CD14-positive monocyte (primary cell): ENCODE measurements around the gene MYL6B. TPM values are rescaled to one million over a fixed set of nuclear protein-coding genes. Genes with fewer than 3 reads are reported as not detected.

ENCODE experiments used
- DNase-seq, 3 donors: peaks; one replicate each; pipeline ENCODE4 v3.0.0-alpha.2; 2011 to 2022
- H2AFZ ChIP-seq: 2 replicates; pipeline ENCODE4 v1.6.0; 2012; ENCODE audit warnings: mild to moderate bottlenecking, low read depth, low read length, inconsistent platforms; ENCODE audit not compliant: insufficient read depth, poor library complexity, severe bottlenecking
- H3K27ac ChIP-seq, 2 donors: 1 replicate in 1 of 2; 2 replicates in 1 of 2; pipeline ENCODE4 v1.5.1; 2012 to 2013; ENCODE audit warnings: low read length in 2 of 2, control low read depth in 1 of 2, inconsistent platforms in 1 of 2, low read depth in 1 of 2, mild to moderate bottlenecking in 1 of 2
- H3K27me3 ChIP-seq, 2 donors: one replicate each; pipeline versions ENCODE4 v1.6.0 to v1.6.1; 2011 to 2013; ENCODE audit warnings: low read length in 2 of 2; ENCODE audit not compliant: control insufficient read depth in 2 of 2, insufficient read depth in 2 of 2
- H3K36me3 ChIP-seq, 2 donors: replicated peaks in 1 of 2; 1 replicate in 1 of 2; 2 replicates in 1 of 2; pipeline versions ENCODE4 v1.5.1 to v1.6.1; 2012 to 2013; ENCODE audit warnings: low read length in 2 of 2, control low read depth in 1 of 2, inconsistent platforms in 1 of 2, mild to moderate bottlenecking in 1 of 2; ENCODE audit not compliant: insufficient read depth in 2 of 2, control insufficient read depth in 1 of 2
- H3K4me1 ChIP-seq, 2 donors: 1 replicate in 1 of 2; 2 replicates in 1 of 2; pipeline versions ENCODE4 v1.5.1 to v1.6.1; 2012 to 2013; ENCODE audit warnings: low read length in 2 of 2, control low read depth in 1 of 2, inconsistent platforms in 1 of 2, mild to moderate bottlenecking in 1 of 2, moderate library complexity in 1 of 2; ENCODE audit not compliant: insufficient read depth in 2 of 2, control insufficient read depth in 1 of 2
- H3K4me2 ChIP-seq: replicated peaks from 2 replicates; pipeline ENCODE3; 2012; ENCODE audit warnings: low read length, moderate library complexity, mild to moderate bottlenecking; ENCODE audit not compliant: poor library complexity, severe bottlenecking; ENCODE audit errors: extremely low read depth
- H3K4me3 ChIP-seq, 3 experiments: fragments of 200-600 bp in 1 of 3; sonication (generic) in 1 of 3; replicated peaks in 1 of 3; 1 replicate in 2 of 3; 2 replicates in 1 of 3; pipeline ENCODE4 v1.5.1; 2011 to 2013; ENCODE audit warnings: low read length in 3 of 3, mild to moderate bottlenecking in 3 of 3, control low read depth in 2 of 3, low read depth in 2 of 3, inconsistent platforms in 1 of 3, moderate library complexity in 1 of 3
- H3K79me2 ChIP-seq: 2 replicates; pipeline ENCODE4 v1.6.0; 2012; ENCODE audit warnings: mild to moderate bottlenecking, control low read depth, inconsistent platforms, low read length, moderate library complexity; ENCODE audit not compliant: insufficient read depth
- H3K9ac ChIP-seq: 2 replicates; pipeline ENCODE4 v1.6.0; 2017; ENCODE audit warnings: low read length, mild to moderate bottlenecking; ENCODE audit not compliant: insufficient read depth, poor library complexity, severe bottlenecking
- H3K9me3 ChIP-seq, 2 donors: replicated peaks in 1 of 2; 1 replicate in 1 of 2; 2 replicates in 1 of 2; pipeline versions ENCODE4 v1.5.1 to v1.6.1; 2012 to 2013; ENCODE audit warnings: low read length in 2 of 2, control low read depth in 1 of 2; ENCODE audit not compliant: control insufficient read depth in 1 of 2, insufficient read depth in 1 of 2
- H4K20me1 ChIP-seq: 2 replicates; pipeline ENCODE4 v1.6.0; 2012; ENCODE audit warnings: mild to moderate bottlenecking, low read length, control low read depth, moderate library complexity; ENCODE audit not compliant: insufficient read depth
- H3K27ac Mint-ChIP-seq, 7 donors: one replicate each; pipeline ENCODE4 v1.8.0; 2020; ENCODE audit warnings: mild to moderate bottlenecking in 7 of 7, mixed read lengths in 7 of 7, moderate library complexity in 6 of 7, inconsistent platforms in 2 of 7
- H3K27me3 Mint-ChIP-seq, 3 donors: one replicate each; pipeline ENCODE4 v1.8.0; 2021 to 2022; ENCODE audit warnings: low read depth in 3 of 3, mild to moderate bottlenecking in 3 of 3, mixed read lengths in 3 of 3, moderate library complexity in 3 of 3, inconsistent platforms in 1 of 3
- H3K36me3 Mint-ChIP-seq, 2 donors: one replicate each; pipeline ENCODE4 v1.8.0; 2020; ENCODE audit warnings: mixed read lengths in 2 of 2, inconsistent platforms in 1 of 2, mild to moderate bottlenecking in 1 of 2
- H3K4me1 Mint-ChIP-seq: one replicate; pipeline ENCODE4 v1.8.0; 2020; ENCODE audit warnings: mild to moderate bottlenecking, mixed read lengths
- H3K4me3 Mint-ChIP-seq, 2 donors: one replicate each; pipeline ENCODE4 v1.8.0; 2020; ENCODE audit warnings: mild to moderate bottlenecking in 2 of 2, mixed read lengths in 2 of 2, moderate library complexity in 1 of 2
- H3K9me3 Mint-ChIP-seq, 7 donors: one replicate each; pipeline ENCODE4 v1.8.0; 2020 to 2022; ENCODE audit warnings: mixed read lengths in 7 of 7, mild to moderate bottlenecking in 6 of 7, moderate library complexity in 6 of 7, inconsistent platforms in 2 of 7
- WGBS: methylation state at CpG from one replicate; pipeline ENCODE4 v1.1.5; 2013; ENCODE audit warnings: missing lambda C conversion rate; ENCODE audit not compliant: insufficient coverage; 5-methylcytosine and 5-hydroxymethylcytosine counted together
- intact Hi-C, 2 donors: fragments of 100-400 bp; cut with micrococcal nuclease; formaldehyde crosslinking; loops; one replicate each; pipeline versions ENCODE4 v1.15.0 to v1.15.1; 2023
- polyA plus RNA-seq, 3 donors: library from polyadenylated mRNA; depleted of rRNA in 1 of 3; unstranded in 2 of 3; stranded (reverse) in 1 of 3; fragments of 300-500 nt in 2 of 3; fragments of >200 nt in 1 of 3; fragmentation: Illumina TruSeq in 2 of 3; gene quantifications; 1 replicate in 2 of 3; 2 replicates in 1 of 3; pipeline ENCODE4 v1.2.3, GENCODE V29; 2012 to 2021
- TF ChIP-seq, protein P1 (sequence below): fragments of 200-600 bp; IDR thresholded peaks from one replicate; pipeline ENCODE4 v1.8.0; 2022; ENCODE audit warnings: antibody characterized with exemption, mild to moderate bottlenecking

The MYL6B gene
- polyA plus RNA-seq, 3 donors: 2.7 to 4.3 (median 4.1) TPM

DNA sequence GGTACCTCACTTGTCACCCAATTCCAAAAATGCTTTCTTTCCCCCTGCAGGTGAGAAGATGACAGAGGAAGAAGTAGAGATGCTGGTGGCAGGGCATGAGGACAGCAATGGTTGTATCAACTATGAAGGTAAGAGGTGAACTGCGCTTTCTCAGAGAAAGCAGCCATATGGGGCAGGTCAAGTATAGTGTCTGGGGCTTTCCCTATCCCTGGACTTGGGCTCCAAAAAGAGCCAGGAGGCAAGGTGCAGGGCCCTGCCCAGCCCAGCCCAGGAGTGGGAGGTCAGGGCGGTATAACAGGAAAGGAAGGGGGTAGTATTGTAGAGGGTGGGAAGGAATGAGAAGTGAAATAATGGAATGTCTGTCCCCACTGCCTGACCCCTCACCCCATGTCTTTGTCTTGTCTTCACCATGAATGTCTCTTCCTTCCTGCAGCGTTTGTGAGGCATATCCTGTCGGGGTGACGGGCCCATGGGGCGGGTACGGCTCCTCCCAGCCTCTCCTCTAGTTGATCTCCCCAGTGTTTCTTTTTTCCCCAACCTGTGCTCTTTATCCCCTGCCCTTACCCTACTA, 7.9 kb downstream of the MYL6B start:
- H3K9me3 ChIP-seq: no peaks in the 10 kb centered on the region
- peaks cover 52 to 59% of the 10 kb centered on the region in 2 donors for H3K36me3 Mint-ChIP-seq
- H2AFZ ChIP-seq: no peak overlapping the region
- peak overlapping the region; percentile 77 to 96 (median 84) for H3K4me3 ChIP-seq
- peak overlapping the region; percentile 95 for H3K4me2 ChIP-seq
- H3K4me3 Mint-ChIP-seq: peak overlapping the region; percentile 97 to 99
- peak overlapping the region; percentile 85 for H3K9ac ChIP-seq
- peaks cover 51 to 56% of the 10 kb centered on the region in 2 donors for H3K36me3 ChIP-seq
- DNase-seq: peak; percentile 23 to 53 (median 32)
- peaks cover 0 to 3% (median 1%) of the 10 kb centered on the region in 3 donors for H3K27me3 Mint-ChIP-seq
- H3K27ac ChIP-seq: peak overlapping the region; percentile 50 to 94
- no peaks in the 10 kb centered on the region for H3K27me3 ChIP-seq
- TF ChIP-seq, protein P1, sequence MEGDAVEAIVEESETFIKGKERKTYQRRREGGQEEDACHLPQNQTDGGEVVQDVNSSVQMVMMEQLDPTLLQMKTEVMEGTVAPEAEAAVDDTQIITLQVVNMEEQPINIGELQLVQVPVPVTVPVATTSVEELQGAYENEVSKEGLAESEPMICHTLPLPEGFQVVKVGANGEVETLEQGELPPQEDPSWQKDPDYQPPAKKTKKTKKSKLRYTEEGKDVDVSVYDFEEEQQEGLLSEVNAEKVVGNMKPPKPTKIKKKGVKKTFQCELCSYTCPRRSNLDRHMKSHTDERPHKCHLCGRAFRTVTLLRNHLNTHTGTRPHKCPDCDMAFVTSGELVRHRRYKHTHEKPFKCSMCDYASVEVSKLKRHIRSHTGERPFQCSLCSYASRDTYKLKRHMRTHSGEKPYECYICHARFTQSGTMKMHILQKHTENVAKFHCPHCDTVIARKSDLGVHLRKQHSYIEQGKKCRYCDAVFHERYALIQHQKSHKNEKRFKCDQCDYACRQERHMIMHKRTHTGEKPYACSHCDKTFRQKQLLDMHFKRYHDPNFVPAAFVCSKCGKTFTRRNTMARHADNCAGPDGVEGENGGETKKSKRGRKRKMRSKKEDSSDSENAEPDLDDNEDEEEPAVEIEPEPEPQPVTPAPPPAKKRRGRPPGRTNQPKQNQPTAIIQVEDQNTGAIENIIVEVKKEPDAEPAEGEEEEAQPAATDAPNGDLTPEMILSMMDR: no peak
- H3K27ac Mint-ChIP-seq: peak overlapping the region; percentile 97 to 99 (median 98)
- H3K4me1 Mint-ChIP-seq: peaks cover 36% of the 10 kb centered on the region
- H3K79me2 ChIP-seq: peaks cover 54% of the 10 kb centered on the region
- peaks cover 35 to 43% of the 10 kb centered on the region in 2 donors for H3K4me1 ChIP-seq
- no peaks in the 10 kb centered on the region for H3K9me3 Mint-ChIP-seq
- intact Hi-C loops: loop anchor here in 1 of 2 donors (5.0 kb wide), 1 partner anchor 33 kb away; the partner anchor contains the start of gene ESYT1
- peaks cover 67% of the 10 kb centered on the region for H4K20me1 ChIP-seq
- WGBS: 43% methylated on average over 2 of the region's 7 CpGs

DNA sequence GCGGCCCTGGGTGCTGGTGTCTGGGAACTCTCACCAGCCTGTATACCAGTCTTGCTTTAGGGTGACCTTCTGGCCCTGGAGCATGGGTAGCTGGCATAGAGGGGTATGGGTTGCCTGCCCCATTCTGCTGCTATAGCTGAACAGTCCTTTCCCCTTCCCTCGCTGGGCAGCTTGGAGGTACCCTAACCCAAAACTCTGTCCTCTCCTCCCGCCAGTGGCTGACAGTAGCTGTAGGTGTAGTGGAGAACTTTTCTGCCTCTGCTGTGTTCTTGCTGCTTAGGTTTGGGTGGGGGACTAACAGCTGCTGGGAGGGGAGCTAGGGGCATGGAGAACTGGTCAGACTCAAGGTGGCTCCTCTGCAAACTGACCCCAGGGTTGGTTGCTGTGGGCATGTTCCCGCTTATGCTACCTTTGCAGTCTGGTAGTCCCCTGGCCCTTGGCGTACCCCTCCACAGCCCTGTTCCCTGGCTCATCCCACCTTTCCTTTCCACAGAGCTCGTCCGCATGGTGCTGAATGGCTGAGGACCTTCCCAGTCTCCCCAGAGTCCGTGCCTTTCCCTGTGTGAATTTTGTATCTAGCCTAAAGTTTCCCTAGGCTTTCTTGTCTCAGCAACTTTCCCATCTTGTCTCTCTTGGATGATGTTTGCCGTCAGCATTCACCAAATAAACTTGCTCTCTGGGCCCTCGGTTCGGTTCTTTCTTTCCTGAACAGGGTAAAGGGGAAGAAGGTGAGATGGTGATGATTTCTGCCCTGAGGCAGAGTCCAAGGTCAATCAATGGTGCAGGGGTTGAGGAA, 8.7 kb downstream of the MYL6B start:
- peak overlapping the region; percentile 95 for H3K4me2 ChIP-seq
- no peaks in the 10 kb centered on the region for H3K27me3 ChIP-seq
- H3K4me3 Mint-ChIP-seq: peak overlapping the region in 1 of 2 donors; percentile 36
- H3K4me3 ChIP-seq: peak overlapping the region in 1 of 3 experiments; percentile 96
- TF ChIP-seq, protein P1: no peak
- H3K36me3 ChIP-seq: peaks cover 56 to 64% of the 10 kb centered on the region in 2 donors
- H3K9me3 Mint-ChIP-seq: no peaks in the 10 kb centered on the region
- peaks cover 55 to 63% of the 10 kb centered on the region in 2 donors for H3K36me3 Mint-ChIP-seq
- no peaks in the 10 kb centered on the region for H3K27me3 Mint-ChIP-seq
- H3K9me3 ChIP-seq: no peaks in the 10 kb centered on the region
- WGBS: 95% methylated on average over 5 of the region's 11 CpGs
- peaks cover 36% of the 10 kb centered on the region for H3K4me1 Mint-ChIP-seq
- no peak overlapping the region for H2AFZ ChIP-seq
- H3K27ac ChIP-seq: peak overlapping the region; percentile 50 to 94
- peaks cover 75% of the 10 kb centered on the region for H4K20me1 ChIP-seq
- peaks cover 35 to 43% of the 10 kb centered on the region in 2 donors for H3K4me1 ChIP-seq
- H3K9ac ChIP-seq: no peak overlapping the region
- peak overlapping the region; percentile 47 to 98 (median 98) for H3K27ac Mint-ChIP-seq
- H3K79me2 ChIP-seq: peaks cover 54% of the 10 kb centered on the region
- DNase-seq: no peak
- intact Hi-C loops: loop anchor here in 1 of 2 donors (5.0 kb wide), 1 partner anchor 34 kb away; the partner anchor contains the start of gene ESYT1
